Colonic mucosa (tissue), 4 donors: Measurements from ENCODE around the gene POMGNT1. TPM values are rescaled to one million over a fixed set of nuclear protein-coding genes. Genes with fewer than 3 reads are reported as not detected.

ENCODE experiments used
- DNase-seq: peaks from one replicate; pipeline ENCODE4 v3.0.0-alpha.2; 2020
- H3K27ac ChIP-seq: fragments of 200-600 bp; one replicate; pipeline ENCODE4 v1.8.0; 2021
- H3K27me3 ChIP-seq: fragments of 200-600 bp; one replicate; pipeline ENCODE4 v1.8.0; 2021
- H3K36me3 ChIP-seq: fragments of 200-600 bp; one replicate; pipeline ENCODE4 v1.8.0; 2021
- H3K4me1 ChIP-seq: fragments of 200-600 bp; one replicate; pipeline ENCODE4 v1.8.0; 2021; ENCODE audit warnings: mild to moderate bottlenecking
- H3K4me3 ChIP-seq: fragments of 200-600 bp; one replicate; pipeline ENCODE4 v1.8.0; 2021
- H3K9ac ChIP-seq, 2 donors: one replicate each; pipeline ENCODE4 v1.7.0; 2013; ENCODE audit warnings: control low read depth in 2 of 2, low read depth in 2 of 2, low read length in 2 of 2
- H3K9me3 ChIP-seq: fragments of 200-600 bp; one replicate; pipeline ENCODE4 v1.8.0; 2021
- CTCF ChIP-seq: fragments of 200-600 bp; IDR thresholded peaks from one replicate; pipeline ENCODE4 v1.8.0; 2022; ENCODE audit warnings: antibody characterized with exemption, mild to moderate bottlenecking
- intact Hi-C: fragments of 100-400 bp; cut with DNase I; formaldehyde crosslinking; loops from one replicate; pipeline ENCODE4 v1.14.1; 2022
- total RNA-seq, 2 donors: library from RNA; stranded (reverse); fragmentation: NEBNext Ultra II Directional in 1 of 2; extraction: Animal tissue kit (Norgen Biotek cat#: 25700) in 1 of 2; gene quantifications; one replicate each; pipeline ENCODE4 v1.2.1, GENCODE V29; 2021
- donor health status: healthy.
- donor health status: DM: no; HTN: no; CAD: no.
- donor health status: DM: no; HTN: no; CAD: no.

Gene POMGNT1
- total RNA-seq, 2 donors from 2014 or later, result 20.9 to 38.9 TPM

GRCh38 chr1:46171871-46172270 lies 26.4 kb downstream of the POMGNT1 start:
- intact Hi-C loops, result no loop called here
- H3K4me3 ChIP-seq, result no peak overlapping the region
- peak; percentile 78 for DNase-seq
- H3K36me3 ChIP-seq, result no peaks in the 10 kb centered on the region
- no peak overlapping the region for H3K27ac ChIP-seq
- no peaks in the 10 kb centered on the region for H3K9me3 ChIP-seq
- H3K9ac ChIP-seq, result no peak overlapping the region
- TF ChIP-seq CTCF, result no peak
- H3K27me3 ChIP-seq, result no peaks in the 10 kb centered on the region
- H3K4me1 ChIP-seq, result no peaks in the 10 kb centered on the region

GRCh38 chr1:46171351-46171750 lies 26.9 kb downstream of the POMGNT1 start:
- no peak for TF ChIP-seq CTCF

GRCh38 chr1:46169811-46170454 lies 28.3 kb downstream of the POMGNT1 start:
- TF ChIP-seq CTCF, result no peak
- H3K27ac ChIP-seq, result no peak overlapping the region
- H3K4me1 ChIP-seq, result no peaks in the 10 kb centered on the region
- H3K9me3 ChIP-seq, result no peaks in the 10 kb centered on the region
- intact Hi-C loops, result no loop called here
- no peak overlapping the region for H3K4me3 ChIP-seq
- H3K36me3 ChIP-seq, result no peaks in the 10 kb centered on the region
- no peaks in the 10 kb centered on the region for H3K27me3 ChIP-seq
- H3K9ac ChIP-seq, result no peak overlapping the region
- DNase-seq, result no peak

More at GRCh38 chr1:46171351-46171750, 26.9 kb downstream of the POMGNT1 start:
- Histone ChIP-seq H3K4me3 (no peak overlapping the region), H3K27me3 (no peaks in the 10 kb centered on the region), H3K36me3 (no peaks in the 10 kb centered on the region), H3K27ac (no peak overlapping the region), H3K9ac (no peak overlapping the region), H3K4me1 (no peaks in the 10 kb centered on the region), H3K9me3 (no peaks in the 10 kb centered on the region)
- DNase-seq, result peak; percentile 22
- intact Hi-C loops, result no loop called here

DNA sequence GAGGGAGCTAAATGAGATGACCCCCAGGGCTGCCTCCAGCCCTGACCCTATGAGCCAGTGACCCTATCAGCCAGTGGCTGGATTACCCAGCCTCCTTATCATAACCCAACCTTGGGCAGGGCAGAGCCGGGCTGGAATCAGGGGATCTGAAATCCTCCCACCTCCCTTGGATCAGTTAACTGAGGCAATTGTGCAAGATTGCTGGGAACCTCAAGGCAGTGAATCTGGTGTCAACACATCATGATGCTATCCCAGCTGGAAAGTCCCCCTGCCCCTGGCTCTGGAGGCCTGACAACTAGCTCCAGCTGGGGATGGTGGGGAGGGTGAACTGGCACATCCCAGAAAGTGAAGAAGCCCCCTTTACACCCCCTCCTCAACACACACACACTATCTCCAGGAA lies 29.8 kb downstream of the POMGNT1 start:
- Histone ChIP-seq H3K4me1 (no peaks in the 10 kb centered on the region), H3K9ac (no peak overlapping the region), H3K36me3 (no peaks in the 10 kb centered on the region), H3K4me3 (no peak overlapping the region), H3K27me3 (no peaks in the 10 kb centered on the region), H3K9me3 (no peaks in the 10 kb centered on the region), H3K27ac (no peak overlapping the region)
- TF ChIP-seq CTCF, result no peak
- no peak for DNase-seq
- intact Hi-C loops, result no loop called here

- intact Hi-C loops, result no loop called here
- peak overlapping the region; percentile 1 to 33 for H3K9ac ChIP-seq
- H3K36me3 ChIP-seq, result no peaks in the 10 kb centered on the region
- peak; percentile 40 for DNase-seq
- peak overlapping the region; percentile 39 for H3K4me3 ChIP-seq
- H3K4me1 ChIP-seq, result no peaks in the 10 kb centered on the region
- H3K27ac ChIP-seq, result no peak overlapping the region
- no peaks in the 10 kb centered on the region for H3K9me3 ChIP-seq
- no peaks in the 10 kb centered on the region for H3K27me3 ChIP-seq
- TF ChIP-seq CTCF, result no peak
Observed at GRCh38 chr1:46166521-46167462, 31.4 kb downstream of the POMGNT1 start.
